ENCODE results near the gene SH3TC1.

SH3TC1 gene

GRCh38 chr4:8263397-8263796, 64.3 kb downstream of the SH3TC1 start:
- no peak overlapping the region for H3K27ac Mint-ChIP-seq
- no peak for DNase-seq
- no peak for ATAC-seq (replicated peaks)
- no peak overlapping the region for H3K4me3 Mint-ChIP-seq
- H3K4me1 Mint-ChIP-seq (ENCODE audit: low read depth in 2 of 2), result peaks cover 0 to 4% of the 10 kb centered on the region in 2 donors
- H3K36me3 Mint-ChIP-seq (ENCODE audit: insufficient read depth), result no peaks in the 10 kb centered on the region
- peaks cover 17 to 58% of the 10 kb centered on the region in 2 donors for H3K27me3 Mint-ChIP-seq
- H3K9me3 Mint-ChIP-seq, result no peaks in the 10 kb centered on the region

- Mint-ChIP-seq H3K4me1 (ENCODE audit: low read depth in 2 of 2) (peaks cover 0 to 4% of the 10 kb centered on the region in 2 donors), H3K36me3 (ENCODE audit: insufficient read depth) (no peaks in the 10 kb centered on the region), H3K4me3 (no peak overlapping the region), H3K27me3 (peaks cover 24 to 62% of the 10 kb centered on the region in 2 donors), H3K9me3 (no peaks in the 10 kb centered on the region), H3K27ac (no peak overlapping the region)
- DNase-seq (no peak), ATAC-seq (replicated peaks) (no peak)
Observed at GRCh38 chr4:8264106-8264505, 65.0 kb downstream of the SH3TC1 start.

GRCh38 chr4:8265171-8265929, 66.3 kb downstream of the SH3TC1 start:
- Mint-ChIP-seq H3K4me3 (no peak overlapping the region), H3K27ac (no peak overlapping the region), H3K27me3 (peaks cover 19 to 60% of the 10 kb centered on the region in 2 donors), H3K4me1 (ENCODE audit: low read depth in 2 of 2) (peaks cover 0 to 4% of the 10 kb centered on the region in 2 donors), H3K36me3 (ENCODE audit: insufficient read depth) (no peaks in the 10 kb centered on the region), H3K9me3 (no peaks in the 10 kb centered on the region)
- ATAC-seq (replicated peaks) (no peak), DNase-seq (no peak)

- ATAC-seq (replicated peaks) (no peak), DNase-seq (no peak)
- H3K27ac Mint-ChIP-seq, result no peak overlapping the region
- H3K36me3 Mint-ChIP-seq (ENCODE audit: insufficient read depth), result no peaks in the 10 kb centered on the region
- no peaks in the 10 kb centered on the region for H3K9me3 Mint-ChIP-seq
- no peak overlapping the region for H3K4me3 Mint-ChIP-seq
- peaks cover 26 to 63% of the 10 kb centered on the region in 2 donors for H3K27me3 Mint-ChIP-seq
- peaks cover 0 to 4% of the 10 kb centered on the region in 2 donors for H3K4me1 Mint-ChIP-seq (ENCODE audit: low read depth in 2 of 2)
Observed at GRCh38 chr4:8266088-8266487, 67.0 kb downstream of the SH3TC1 start.

- Mint-ChIP-seq H3K27me3 (peaks cover 30 to 63% of the 10 kb centered on the region in 2 donors), H3K4me3 (no peak overlapping the region), H3K27ac (no peak overlapping the region), H3K4me1 (ENCODE audit: low read depth in 2 of 2) (peaks cover 0 to 4% of the 10 kb centered on the region in 2 donors), H3K9me3 (no peaks in the 10 kb centered on the region), H3K36me3 (ENCODE audit: insufficient read depth) (no peaks in the 10 kb centered on the region)
- DNase-seq (no peak), ATAC-seq (replicated peaks) (no peak)
Observed at GRCh38 chr4:8266508-8266907, 67.4 kb downstream of the SH3TC1 start.

GRCh38 chr4:8267077-8267476, 68.0 kb downstream of the SH3TC1 start:
- no peak overlapping the region for H3K27ac Mint-ChIP-seq
- peaks cover 36 to 65% of the 10 kb centered on the region in 2 donors for H3K27me3 Mint-ChIP-seq
- H3K4me3 Mint-ChIP-seq, result no peak overlapping the region
- ATAC-seq (replicated peaks), result no peak
- no peaks in the 10 kb centered on the region for H3K9me3 Mint-ChIP-seq
- peaks cover 0 to 4% of the 10 kb centered on the region in 2 donors for H3K4me1 Mint-ChIP-seq (ENCODE audit: low read depth in 2 of 2)
- DNase-seq, result peak in 1 of 3 experiments; percentile 10
- H3K36me3 Mint-ChIP-seq (ENCODE audit: insufficient read depth), result no peaks in the 10 kb centered on the region

- Mint-ChIP-seq H3K4me3 (no peak overlapping the region), H3K27me3 (peaks cover 41 to 77% of the 10 kb centered on the region in 2 donors), H3K4me1 (ENCODE audit: low read depth in 2 of 2) (peaks cover 0 to 4% of the 10 kb centered on the region in 2 donors), H3K36me3 (ENCODE audit: insufficient read depth) (no peaks in the 10 kb centered on the region), H3K27ac (no peak overlapping the region), H3K9me3 (no peaks in the 10 kb centered on the region)
- ATAC-seq (replicated peaks) (no peak), DNase-seq (no peak)
Observed at GRCh38 chr4:8268211-8268610, 69.1 kb downstream of the SH3TC1 start.

- H3K27me3 Mint-ChIP-seq, result peaks cover 41 to 81% of the 10 kb centered on the region in 2 donors
- H3K4me3 Mint-ChIP-seq, result no peak overlapping the region
- no peak for DNase-seq
- no peak for ATAC-seq (replicated peaks)
- no peaks in the 10 kb centered on the region for H3K36me3 Mint-ChIP-seq (ENCODE audit: insufficient read depth)
- H3K9me3 Mint-ChIP-seq, result no peaks in the 10 kb centered on the region
- H3K4me1 Mint-ChIP-seq (ENCODE audit: low read depth in 2 of 2), result no peaks in the 10 kb centered on the region
- no peak overlapping the region for H3K27ac Mint-ChIP-seq
Observed at GRCh38 chr4:8268901-8269534, 69.9 kb downstream of the SH3TC1 start.

- Mint-ChIP-seq H3K4me1 (ENCODE audit: low read depth in 2 of 2) (no peaks in the 10 kb centered on the region), H3K27me3 (peaks cover 43 to 81% of the 10 kb centered on the region in 2 donors), H3K4me3 (no peak within 1 kb of the TSS), H3K36me3 (ENCODE audit: insufficient read depth) (no peaks in the 10 kb centered on the region), H3K27ac (no peak within 1 kb of the TSS), H3K9me3 (no peaks in the 10 kb centered on the region)
- DNase-seq, result no peak
- ATAC-seq (replicated peaks), result no peak
Observed at GRCh38 chr4:8269535-8270417, 70.7 kb downstream of the SH3TC1 start, which contains the start of gene HTRA3. TSS of gene HTRA3 (plus strand) at chr4:8269754. CDS start at chr4:8269969, 215 bp downstream.

- Mint-ChIP-seq H3K27me3 (peaks cover 43 to 84% of the 10 kb centered on the region in 2 donors), H3K4me3 (no peak overlapping the region), H3K4me1 (ENCODE audit: low read depth in 2 of 2) (peaks cover 0 to 3% of the 10 kb centered on the region in 2 donors), H3K9me3 (no peaks in the 10 kb centered on the region), H3K36me3 (ENCODE audit: insufficient read depth) (no peaks in the 10 kb centered on the region), H3K27ac (no peak overlapping the region)
- ATAC-seq (replicated peaks) (no peak), DNase-seq (no peak)
Observed at GRCh38 chr4:8270418-8270771, 71.3 kb downstream of the SH3TC1 start.

- no peak for DNase-seq
Observed at GRCh38 chr4:8270912-8271815, 72.1 kb downstream of the SH3TC1 start.

GRCh38 chr4:8271821-8272220, 72.7 kb downstream of the SH3TC1 start:
- DNase-seq, result no peak
- Mint-ChIP-seq H3K27ac (no peak overlapping the region), H3K36me3 (ENCODE audit: insufficient read depth) (no peaks in the 10 kb centered on the region), H3K27me3 (peaks cover 43 to 84% of the 10 kb centered on the region in 2 donors), H3K4me1 (ENCODE audit: low read depth in 2 of 2) (peaks cover 0 to 3% of the 10 kb centered on the region in 2 donors), H3K9me3 (no peaks in the 10 kb centered on the region), H3K4me3 (no peak overlapping the region)
- no peak for ATAC-seq (replicated peaks)

More at GRCh38 chr4:8270912-8271815, 72.1 kb downstream of the SH3TC1 start:
- H3K27ac Mint-ChIP-seq, result no peak overlapping the region
- H3K4me1 Mint-ChIP-seq (ENCODE audit: low read depth in 2 of 2), result peaks cover 0 to 3% of the 10 kb centered on the region in 2 donors
- no peak overlapping the region for H3K4me3 Mint-ChIP-seq
- H3K36me3 Mint-ChIP-seq (ENCODE audit: insufficient read depth), result no peaks in the 10 kb centered on the region
- H3K27me3 Mint-ChIP-seq, result peaks cover 43 to 84% of the 10 kb centered on the region in 2 donors
- no peak for ATAC-seq (replicated peaks)
- no peaks in the 10 kb centered on the region for H3K9me3 Mint-ChIP-seq

All from effector memory CD8-positive, alpha-beta T cell (primary cell).